Urinary bladder (tissue), 4 donors: ENCODE results near the gene LOC101059915. TPM values are rescaled to one million over a fixed set of nuclear protein-coding genes. Genes with fewer than 3 reads are reported as not detected.
"Not testable (repeated sequence)": the region's sequence is repeated elsewhere in the genome, so short reads cannot be mapped to it uniquely, and the experiment has no call there.

Source experiments
- DNase-seq: peaks from one replicate; pipeline ENCODE4 v3.0.0-alpha.2; 2015; ENCODE audit errors: extremely low spot score
- H3K27ac ChIP-seq: one replicate; pipeline ENCODE4 v1.5.1; 2013; ENCODE audit warnings: low read depth, mild to moderate bottlenecking, moderate library complexity
- H3K36me3 ChIP-seq: one replicate; pipeline ENCODE4 v1.6.1; 2013; ENCODE audit warnings: mild to moderate bottlenecking, moderate library complexity; ENCODE audit not compliant: insufficient read depth
- H3K4me1 ChIP-seq: one replicate; pipeline ENCODE4 v1.6.1; 2013; ENCODE audit warnings: mild to moderate bottlenecking, moderate library complexity; ENCODE audit not compliant: insufficient read depth
- H3K4me3 ChIP-seq: one replicate; pipeline ENCODE4 v1.5.1; 2013; ENCODE audit warnings: low read depth, low read length
- WGBS: extraction: QIAGEN DNeasy Blood & Tissue Kit; methylation state at CpG from one replicate; pipeline ENCODE4 v1.1.7; 2013; 5-methylcytosine and 5-hydroxymethylcytosine counted together
- polyA plus RNA-seq: library from polyadenylated mRNA; stranded (reverse); fragments of 200-250 nt; gene quantifications from one replicate; pipeline ENCODE4 v1.2.3, GENCODE V29; 2013
- small RNA-seq: library from RNA; depleted of rRNA; stranded (forward); fragments of <200 nt; gene quantifications from one replicate; pipeline ENCODE3, GENCODE V24; 2014
- total RNA-seq: library from RNA; depleted of rRNA; stranded (reverse); fragments of >200 nt; gene quantifications from one replicate; pipeline ENCODE4 v1.2.3, GENCODE V29; 2014
- donor health status: healthy with polysubstance abuse.
- donor health status: healthy.

LOC101059915 gene

DNA sequence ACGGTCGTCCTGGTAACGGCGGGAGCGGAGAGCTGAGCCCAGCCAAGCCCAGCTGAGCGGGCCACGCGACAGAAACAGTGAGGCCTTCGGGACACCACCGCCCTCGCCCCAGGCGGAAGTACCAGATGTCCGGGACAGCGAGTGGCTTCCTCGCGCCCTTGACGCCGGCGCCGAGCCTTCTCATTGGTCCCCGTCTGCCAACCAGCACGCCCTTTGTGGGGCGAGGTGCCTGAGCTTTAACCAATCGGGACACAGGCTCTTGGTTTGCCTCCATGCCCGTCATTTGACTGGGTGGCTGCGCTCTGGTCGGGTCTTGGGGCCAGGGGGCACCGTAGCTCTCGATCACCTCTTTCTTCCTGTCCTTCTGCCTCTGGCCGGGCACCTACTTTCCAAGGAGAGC is 50.8 kb downstream of the LOC101059915 start, which contains the start of gene CXorf49:
TSS of gene CXorf49 (minus strand) at position 101 of the 400 bp plus-strand sequence. CDS start 134 bp downstream, outside the sequence.
- H3K4me1 ChIP-seq, H3K36me3 ChIP-seq, H3K27ac ChIP-seq, H3K4me3 ChIP-seq, DNase-seq: not testable (repeated sequence)
- no CpG with 5 or more reads among the region's 30 CpGs for WGBS

DNA sequence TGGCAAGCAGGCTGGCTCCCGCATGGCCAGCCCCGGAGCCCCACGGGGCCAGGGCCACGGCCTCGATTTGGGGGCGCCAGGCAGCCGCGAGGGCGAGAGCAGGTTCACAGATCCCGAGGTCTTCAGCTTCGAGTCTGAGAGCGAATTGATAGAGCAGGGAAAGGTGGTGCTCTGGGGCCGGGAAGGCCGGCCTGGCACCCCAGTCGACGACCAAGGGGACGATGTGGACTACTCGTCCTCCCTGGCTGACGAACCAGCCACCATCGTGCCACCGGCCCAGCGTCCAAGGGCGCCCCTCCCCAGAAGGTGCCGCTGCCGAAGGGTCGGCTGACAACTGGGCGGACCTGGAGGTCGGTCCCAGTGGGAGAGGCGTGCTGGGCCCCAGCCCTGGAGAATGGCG is 51.8 kb downstream of the LOC101059915 start:
- not testable (repeated sequence) for H3K4me3 ChIP-seq, H3K27ac ChIP-seq, DNase-seq, H3K36me3 ChIP-seq, H3K4me1 ChIP-seq
- 85% methylated on average over 5 of the region's 30 CpGs for WGBS

DNA sequence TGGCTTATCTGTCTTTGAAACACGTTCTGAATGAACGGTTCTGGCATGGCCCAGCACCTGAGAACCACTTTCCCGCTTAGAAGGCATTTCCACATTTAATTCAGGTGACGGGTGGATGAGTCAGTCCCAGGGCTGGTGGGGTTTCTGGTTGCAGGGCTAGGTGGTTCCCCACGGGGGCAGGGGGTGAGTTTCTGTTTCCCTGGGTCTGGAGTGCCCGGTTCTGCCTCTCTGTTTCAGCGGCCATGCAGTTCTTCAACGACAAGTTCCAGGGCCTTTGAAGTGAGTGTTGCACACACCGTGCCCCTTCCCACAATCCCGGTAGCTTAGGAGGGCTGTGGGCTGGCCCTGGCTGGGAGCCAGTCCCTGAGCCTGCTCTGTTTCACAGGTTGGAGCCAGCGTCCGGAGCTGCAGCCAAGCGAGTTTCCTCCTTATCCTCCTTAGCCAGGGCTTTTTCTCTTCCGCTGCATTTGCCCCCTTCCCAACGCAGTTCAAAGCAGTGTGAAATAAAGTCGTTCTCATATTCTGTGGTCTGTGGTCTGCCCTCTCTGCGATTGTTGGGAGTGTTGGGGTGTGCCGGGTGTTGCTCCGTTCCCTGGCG is 53.0 kb downstream of the LOC101059915 start:
- not testable (repeated sequence) for H3K36me3 ChIP-seq, H3K27ac ChIP-seq, DNase-seq, H3K4me1 ChIP-seq, H3K4me3 ChIP-seq
- no CpG with 5 or more reads among the region's 20 CpGs for WGBS

Small RNA genes lying within 50 kb of the gene (small RNA-seq; reads per million reads assigned to genes)
- gene BX276092.4 = not detected

Other genes with a start within 250 kb of the LOC101059915 start
- gene OGT, start 134.4 kb upstream of the LOC101059915 start, total RNA-seq = 221 TPM
- gene OGT, start 134.4 kb upstream of the LOC101059915 start, polyA plus RNA-seq = 37.3 TPM
- 3.0 TPM for gene GCNA, start 89.1 kb upstream of the LOC101059915 start, total RNA-seq
- gene GCNA, start 89.1 kb upstream of the LOC101059915 start, polyA plus RNA-seq = 0.82 TPM
- gene CXCR3, start 49.0 kb upstream of the LOC101059915 start, total RNA-seq = not detected
- gene CXCR3, start 49.0 kb upstream of the LOC101059915 start, polyA plus RNA-seq = 0.28 TPM
- not detected for gene CXorf49, start 50.7 kb downstream of the LOC101059915 start, total RNA-seq
- not detected for gene CXorf49, start 50.7 kb downstream of the LOC101059915 start, polyA plus RNA-seq
- not detected for gene CXorf49B, start 95.8 kb downstream of the LOC101059915 start, total RNA-seq
- not detected for gene CXorf49B, start 95.8 kb downstream of the LOC101059915 start, polyA plus RNA-seq
- 14.4 TPM for gene NHSL2, start 243.3 kb downstream of the LOC101059915 start, total RNA-seq
- 9.7 TPM for gene NHSL2, start 243.3 kb downstream of the LOC101059915 start, polyA plus RNA-seq